ENCODE measurements around the gene RAB34.

- TF ChIP-seq, protein P1, sequence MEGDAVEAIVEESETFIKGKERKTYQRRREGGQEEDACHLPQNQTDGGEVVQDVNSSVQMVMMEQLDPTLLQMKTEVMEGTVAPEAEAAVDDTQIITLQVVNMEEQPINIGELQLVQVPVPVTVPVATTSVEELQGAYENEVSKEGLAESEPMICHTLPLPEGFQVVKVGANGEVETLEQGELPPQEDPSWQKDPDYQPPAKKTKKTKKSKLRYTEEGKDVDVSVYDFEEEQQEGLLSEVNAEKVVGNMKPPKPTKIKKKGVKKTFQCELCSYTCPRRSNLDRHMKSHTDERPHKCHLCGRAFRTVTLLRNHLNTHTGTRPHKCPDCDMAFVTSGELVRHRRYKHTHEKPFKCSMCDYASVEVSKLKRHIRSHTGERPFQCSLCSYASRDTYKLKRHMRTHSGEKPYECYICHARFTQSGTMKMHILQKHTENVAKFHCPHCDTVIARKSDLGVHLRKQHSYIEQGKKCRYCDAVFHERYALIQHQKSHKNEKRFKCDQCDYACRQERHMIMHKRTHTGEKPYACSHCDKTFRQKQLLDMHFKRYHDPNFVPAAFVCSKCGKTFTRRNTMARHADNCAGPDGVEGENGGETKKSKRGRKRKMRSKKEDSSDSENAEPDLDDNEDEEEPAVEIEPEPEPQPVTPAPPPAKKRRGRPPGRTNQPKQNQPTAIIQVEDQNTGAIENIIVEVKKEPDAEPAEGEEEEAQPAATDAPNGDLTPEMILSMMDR (IDR thresholded peaks at IDR 0.05): no peak
- TF ChIP-seq POLR2AphosphoS5 (IDR thresholded peaks at IDR 0.05; ENCODE audit: low read depth, low read length): no peak
- TF ChIP-seq SIN3A (IDR thresholded peaks at IDR 0.05; ENCODE audit: borderline replicate concordance, insufficient read depth, low read depth, low read length): no peak
- TF ChIP-seq, protein P2, sequence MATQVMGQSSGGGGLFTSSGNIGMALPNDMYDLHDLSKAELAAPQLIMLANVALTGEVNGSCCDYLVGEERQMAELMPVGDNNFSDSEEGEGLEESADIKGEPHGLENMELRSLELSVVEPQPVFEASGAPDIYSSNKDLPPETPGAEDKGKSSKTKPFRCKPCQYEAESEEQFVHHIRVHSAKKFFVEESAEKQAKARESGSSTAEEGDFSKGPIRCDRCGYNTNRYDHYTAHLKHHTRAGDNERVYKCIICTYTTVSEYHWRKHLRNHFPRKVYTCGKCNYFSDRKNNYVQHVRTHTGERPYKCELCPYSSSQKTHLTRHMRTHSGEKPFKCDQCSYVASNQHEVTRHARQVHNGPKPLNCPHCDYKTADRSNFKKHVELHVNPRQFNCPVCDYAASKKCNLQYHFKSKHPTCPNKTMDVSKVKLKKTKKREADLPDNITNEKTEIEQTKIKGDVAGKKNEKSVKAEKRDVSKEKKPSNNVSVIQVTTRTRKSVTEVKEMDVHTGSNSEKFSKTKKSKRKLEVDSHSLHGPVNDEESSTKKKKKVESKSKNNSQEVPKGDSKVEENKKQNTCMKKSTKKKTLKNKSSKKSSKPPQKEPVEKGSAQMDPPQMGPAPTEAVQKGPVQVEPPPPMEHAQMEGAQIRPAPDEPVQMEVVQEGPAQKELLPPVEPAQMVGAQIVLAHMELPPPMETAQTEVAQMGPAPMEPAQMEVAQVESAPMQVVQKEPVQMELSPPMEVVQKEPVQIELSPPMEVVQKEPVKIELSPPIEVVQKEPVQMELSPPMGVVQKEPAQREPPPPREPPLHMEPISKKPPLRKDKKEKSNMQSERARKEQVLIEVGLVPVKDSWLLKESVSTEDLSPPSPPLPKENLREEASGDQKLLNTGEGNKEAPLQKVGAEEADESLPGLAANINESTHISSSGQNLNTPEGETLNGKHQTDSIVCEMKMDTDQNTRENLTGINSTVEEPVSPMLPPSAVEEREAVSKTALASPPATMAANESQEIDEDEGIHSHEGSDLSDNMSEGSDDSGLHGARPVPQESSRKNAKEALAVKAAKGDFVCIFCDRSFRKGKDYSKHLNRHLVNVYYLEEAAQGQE (IDR thresholded peaks at IDR 0.05; ENCODE audit: insufficient read depth in 1 of 2, low read depth in 2 of 2, low read length in 1 of 2): no peak
Observed at GRCh38 chr17:28689011-28689410, 28.7 kb downstream of the RAB34 start.
